Measurements from ENCODE around the gene IRAG1.

GRCh38 chr11:10645212-10645795 lies 48.3 kb downstream of the IRAG1 start:
- TF ChIP-seq CTCF (IDR thresholded peaks at IDR 0.05) (no peak), POLR2A (IDR thresholded peaks at IDR 0.05) (no peak)
